Gastrocnemius medialis (tissue), 4 donors: ENCODE data around the gene SORL1.

Experiments
- CTCF ChIP-seq, 5 experiments: fragments of 450-650 bp in 3 of 5; fragments of 200-600 bp in 2 of 5; sonication (generic) in 2 of 5; IDR thresholded peaks in 4 of 5; conservative IDR thresholded peaks in 1 of 5; 1 replicate in 4 of 5; 2 replicates in 1 of 5; pipeline ENCODE4 v1.5.1; 2016 to 2019; ENCODE audit warnings: antibody characterized with exemption in 5 of 5, mild to moderate bottlenecking in 3 of 5, moderate library complexity in 3 of 5
- POLR2A ChIP-seq, 2 donors: fragments of 450-650 bp; IDR thresholded peaks; one replicate each; pipeline ENCODE4 v1.6.1; 2017; ENCODE audit warnings: antibody characterized with exemption in 2 of 2, mild to moderate bottlenecking in 2 of 2, moderate library complexity in 2 of 2

GRCh38 chr11:121536126-121536525 is 84.0 kb downstream of the SORL1 start:
- TF ChIP-seq CTCF (IDR thresholded peaks at IDR 0.05 in 4 of 5, conservative IDR thresholded peaks at IDR 0.05 in 1 of 5), result no peak
- TF ChIP-seq POLR2A (IDR thresholded peaks at IDR 0.05), result no peak
